ENCODE data around the gene GRIK2. TPM values are rescaled to one million over a fixed set of nuclear protein-coding genes. Genes with fewer than 3 reads are reported as not detected.

Gene GRIK2
- total and polyA plus RNA-seq, 2 donors (not counting 3 experiments of a cell fraction or from before 2014, with no cell fraction given), result not detected

GRCh38 chr6:101486124-101486523 is 92.6 kb downstream of the GRIK2 start:
- FAIRE-seq, result no peak
- no TSS peak for BruUV-seq (replicated peaks)

More at GRCh38 chr6:101486124-101486523, 92.6 kb downstream of the GRIK2 start:
- no peak for TF ChIP-seq GATA2 (IDR thresholded peaks at IDR 0.05; ENCODE audit: insufficient read depth, insufficient read length, low read depth, low read length)
- no peak for TF ChIP-seq MAX (IDR thresholded peaks at IDR 0.05; ENCODE audit: insufficient read depth, insufficient read length)
- no peak for TF ChIP-seq MYC (IDR thresholded peaks at IDR 0.05; ENCODE audit: low read depth, low read length)
- no peak for TF ChIP-seq POLR2AphosphoS5 (IDR thresholded peaks at IDR 0.05; ENCODE audit: insufficient read depth, low read depth, low read length)
- no peak for TF ChIP-seq JUN (IDR thresholded peaks at IDR 0.05; ENCODE audit: borderline replicate concordance, insufficient read depth, insufficient read length, low read depth)
- TF ChIP-seq CTCF (IDR thresholded peaks at IDR 0.05; ENCODE audit: extremely low read depth in 1 of 2, insufficient read depth in 1 of 2, low read depth in 1 of 2, low read length in 2 of 2), result no peak
- no peak for TF ChIP-seq POLR2A (IDR thresholded peaks at IDR 0.05; ENCODE audit: low read depth, low read length)
- TF ChIP-seq EZH2 (IDR thresholded peaks at IDR 0.05; ENCODE audit: borderline replicate concordance, low read depth, low read length, severe bottlenecking), result no peak
- no peak for TF ChIP-seq FOS (IDR thresholded peaks at IDR 0.05; ENCODE audit: borderline replicate concordance, insufficient read depth, low read length)
- CTCF ChIA-PET, result no interaction called here
- Histone ChIP-seq H2AFZ (ENCODE audit: low read depth, low read length) (no peak overlapping the region), H3K27me3 (ENCODE audit: control insufficient read depth in 2 of 2, insufficient read depth in 2 of 2, low read length in 2 of 2) (no peaks in the 10 kb centered on the region), H3K36me3 (ENCODE audit: control insufficient read depth in 2 of 2, extremely low read depth in 1 of 2, insufficient read depth in 2 of 2, low read length in 2 of 2) (no peaks in the 10 kb centered on the region), H3K4me3 (replicated peaks in 1 of 3; ENCODE audit: insufficient read depth in 1 of 3, low read depth in 1 of 3, low read length in 3 of 3) (no peak overlapping the region), H3K9me1 (replicated peaks; ENCODE audit: control insufficient read depth, extremely low read depth, insufficient read depth, low read length) (no peaks in the 10 kb centered on the region), H3K4me1 (ENCODE audit: control insufficient read depth, extremely low read depth, insufficient read depth, low read length) (no peaks in the 10 kb centered on the region), H3K4me2 (ENCODE audit: insufficient read depth, low read length) (no peak overlapping the region), H3K27ac (ENCODE audit: insufficient read depth, low read depth, low read length) (no peak overlapping the region), H3K9ac (replicated peaks; ENCODE audit: extremely low read depth, insufficient read depth, low read length) (no peak overlapping the region), H3K79me2 (ENCODE audit: control insufficient read depth, insufficient read depth, low read length) (no peaks in the 10 kb centered on the region), H4K20me1 (replicated peaks; ENCODE audit: control insufficient read depth, extremely low read depth, insufficient read depth, low read length) (no peaks in the 10 kb centered on the region), H3K9me3 (replicated peaks; ENCODE audit: control insufficient read depth, insufficient read depth, low read length) (no peaks in the 10 kb centered on the region)
- dilution Hi-C loops (cut with MboI; ENCODE audit: extremely low pct_ligation_motif_present, low sequenced_read_pairs) (no loop called here), intact Hi-C loops (cut with micrococcal nuclease) (no loop called here)
- no peak for DNase-seq (ENCODE audit: low read depth, low spot score)
- POLR2A ChIA-PET, result no interaction called here

Measured in endothelial cell of umbilical vein (primary cell).